Activated T-helper 1 cell treated with anti-CD3 and anti-CD28 coated beads, Interleukin-12 subunit alpha, Interleukin-12 subunit beta, Interleukin-2, Interleukin-4 antibody, amounts not matched to agents 30 ng/mL and 10 ng/mL and 1 ng/mL, durations not matched to agents 14 hours and 24 hours and 36 hours (primary cell): ENCODE results near the gene DDX11. TPM values are rescaled to one million over a fixed set of nuclear protein-coding genes. Genes with fewer than 3 reads are reported as not detected.
"Not testable (repeated sequence)": the region's sequence is repeated elsewhere in the genome, so short reads cannot be mapped to it uniquely, and the experiment has no call there.

ENCODE experiments used
- DNase-seq: peaks from one replicate; pipeline ENCODE4 v3.0.0; 2021; ENCODE audit warnings: low spot score
- H3K27ac Mint-ChIP-seq: one replicate; pipeline ENCODE4 v1.8.0; 2021; ENCODE audit warnings: mild to moderate bottlenecking, mixed read lengths
- H3K27me3 Mint-ChIP-seq: one replicate; pipeline ENCODE4 v1.8.0; 2022; ENCODE audit warnings: mild to moderate bottlenecking, moderate library complexity, mixed read lengths; ENCODE audit not compliant: insufficient read depth
- H3K36me3 Mint-ChIP-seq: one replicate; pipeline ENCODE4 v1.8.0; 2021; ENCODE audit warnings: low read depth, mixed read lengths
- H3K4me1 Mint-ChIP-seq: one replicate; pipeline ENCODE4 v1.8.0; 2021; ENCODE audit warnings: low read depth, mixed read lengths
- H3K4me3 Mint-ChIP-seq: one replicate; pipeline ENCODE4 v1.8.0; 2021; ENCODE audit warnings: mild to moderate bottlenecking, moderate library complexity, mixed read lengths
- H3K9me3 Mint-ChIP-seq: one replicate; pipeline ENCODE4 v1.8.0; 2021; ENCODE audit warnings: mixed read lengths
- intact Hi-C: fragments of 100-400 bp; cut with micrococcal nuclease; formaldehyde crosslinking; loops from one replicate; pipeline ENCODE4 v1.15.1; 2024
- total RNA-seq: library from RNA; stranded (reverse); gene quantifications from 2 replicates; pipeline ENCODE4 v1.2.3, GENCODE V29; 2022

DDX11 gene
- total RNA-seq, 1 donor from 2014 or later, result 186 TPM

- H3K27me3 Mint-ChIP-seq, H3K4me1 Mint-ChIP-seq, H3K9me3 Mint-ChIP-seq, intact Hi-C loops, H3K4me3 Mint-ChIP-seq, H3K27ac Mint-ChIP-seq, DNase-seq: not testable (repeated sequence)
- H3K36me3 Mint-ChIP-seq, result peaks cover 18% of the 10 kb centered on the region
Observed at GRCh38 chr12:31095080-31095860, 21.6 kb downstream of the DDX11 start.

- H3K9me3 Mint-ChIP-seq, H3K27ac Mint-ChIP-seq, H3K4me1 Mint-ChIP-seq, H3K27me3 Mint-ChIP-seq, DNase-seq, intact Hi-C loops, H3K4me3 Mint-ChIP-seq: not testable (repeated sequence)
- peaks cover 20% of the 10 kb centered on the region for H3K36me3 Mint-ChIP-seq
Observed at GRCh38 chr12:31096251-31097065, 22.8 kb downstream of the DDX11 start.

GRCh38 chr12:31097819-31098218, 24.2 kb downstream of the DDX11 start:
- H3K4me1 Mint-ChIP-seq, DNase-seq, H3K9me3 Mint-ChIP-seq, H3K4me3 Mint-ChIP-seq, H3K27me3 Mint-ChIP-seq, H3K27ac Mint-ChIP-seq, intact Hi-C loops: not testable (repeated sequence)
- H3K36me3 Mint-ChIP-seq, result peaks cover 17% of the 10 kb centered on the region

- H3K27ac Mint-ChIP-seq, H3K4me3 Mint-ChIP-seq: not testable (repeated sequence)
- H3K36me3 Mint-ChIP-seq, result peaks cover 17% of the 10 kb centered on the region
Observed at GRCh38 chr12:31098363-31098762, 24.7 kb downstream of the DDX11 start.

GRCh38 chr12:31098771-31099170, 25.1 kb downstream of the DDX11 start:
- intact Hi-C loops, H3K27ac Mint-ChIP-seq, H3K4me1 Mint-ChIP-seq, H3K4me3 Mint-ChIP-seq, H3K27me3 Mint-ChIP-seq, DNase-seq, H3K9me3 Mint-ChIP-seq: not testable (repeated sequence)
- peaks cover 17% of the 10 kb centered on the region for H3K36me3 Mint-ChIP-seq

More at GRCh38 chr12:31098363-31098762, 24.7 kb downstream of the DDX11 start:
- DNase-seq, H3K4me1 Mint-ChIP-seq, intact Hi-C loops, H3K27me3 Mint-ChIP-seq, H3K9me3 Mint-ChIP-seq: not testable (repeated sequence)

GRCh38 chr12:31099434-31099833, 25.8 kb downstream of the DDX11 start:
- H3K36me3 Mint-ChIP-seq, result peaks cover 21% of the 10 kb centered on the region
- DNase-seq, H3K4me3 Mint-ChIP-seq, H3K27ac Mint-ChIP-seq, H3K27me3 Mint-ChIP-seq, intact Hi-C loops, H3K4me1 Mint-ChIP-seq, H3K9me3 Mint-ChIP-seq: not testable (repeated sequence)

GRCh38 chr12:31100503-31101208, 27.0 kb downstream of the DDX11 start:
- DNase-seq, H3K4me1 Mint-ChIP-seq, H3K4me3 Mint-ChIP-seq, H3K9me3 Mint-ChIP-seq, intact Hi-C loops, H3K27ac Mint-ChIP-seq, H3K27me3 Mint-ChIP-seq: not testable (repeated sequence)
- H3K36me3 Mint-ChIP-seq, result peaks cover 17% of the 10 kb centered on the region

- not testable (repeated sequence) for H3K4me3 Mint-ChIP-seq
Observed at GRCh38 chr12:31102125-31102524, 28.5 kb downstream of the DDX11 start.

GRCh38 chr12:31102596-31102995, 28.9 kb downstream of the DDX11 start:
- H3K27me3 Mint-ChIP-seq, H3K4me1 Mint-ChIP-seq, H3K9me3 Mint-ChIP-seq, H3K4me3 Mint-ChIP-seq, H3K27ac Mint-ChIP-seq, H3K36me3 Mint-ChIP-seq, DNase-seq, intact Hi-C loops: not testable (repeated sequence)

More at GRCh38 chr12:31102125-31102524, 28.5 kb downstream of the DDX11 start:
- H3K27me3 Mint-ChIP-seq, H3K4me1 Mint-ChIP-seq, H3K36me3 Mint-ChIP-seq, H3K9me3 Mint-ChIP-seq, intact Hi-C loops, H3K27ac Mint-ChIP-seq, DNase-seq: not testable (repeated sequence)

- H3K27ac Mint-ChIP-seq, H3K4me1 Mint-ChIP-seq, H3K9me3 Mint-ChIP-seq, intact Hi-C loops, DNase-seq, H3K27me3 Mint-ChIP-seq, H3K4me3 Mint-ChIP-seq, H3K36me3 Mint-ChIP-seq: not testable (repeated sequence)
Observed at GRCh38 chr12:31103561-31103975, 29.9 kb downstream of the DDX11 start.

GRCh38 chr12:31104220-31104619, 30.6 kb downstream of the DDX11 start:
- H3K36me3 Mint-ChIP-seq, DNase-seq, H3K27ac Mint-ChIP-seq, H3K27me3 Mint-ChIP-seq, H3K4me1 Mint-ChIP-seq, intact Hi-C loops, H3K9me3 Mint-ChIP-seq, H3K4me3 Mint-ChIP-seq: not testable (repeated sequence)

GRCh38 chr12:31104773-31105172, 31.1 kb downstream of the DDX11 start:
- DNase-seq, H3K27ac Mint-ChIP-seq, H3K4me1 Mint-ChIP-seq: not testable (repeated sequence)

GRCh38 chr12:31105668-31106067, 32.0 kb downstream of the DDX11 start:
- Mint-ChIP-seq H3K4me3 (no peak overlapping the region), H3K36me3 (peaks cover 6% of the 10 kb centered on the region), H3K27ac (no peak overlapping the region), H3K27me3 (no peaks in the 10 kb centered on the region), H3K4me1 (no peaks in the 10 kb centered on the region), H3K9me3 (no peaks in the 10 kb centered on the region)
- intact Hi-C loops, result no loop called here
- no peak for DNase-seq

More at GRCh38 chr12:31104773-31105172, 31.1 kb downstream of the DDX11 start:
- intact Hi-C loops, H3K27me3 Mint-ChIP-seq, H3K36me3 Mint-ChIP-seq, H3K4me3 Mint-ChIP-seq, H3K9me3 Mint-ChIP-seq: not testable (repeated sequence)
